IMR-90 (cell line): ENCODE results near the gene ADARB2.

Source experiments
- CEBPB ChIP-seq: IDR thresholded peaks from 2 replicates; pipeline ENCODE4 v1.6.1; 2012; ENCODE audit warnings: low read depth, low read length, improper control_type of control experiment
- FOS ChIP-seq: fragments of 150-350 bp; IDR thresholded peaks from 2 replicates; pipeline ENCODE4 v1.6.1; 2016; ENCODE audit warnings: low read depth, low read length
- MAFK ChIP-seq: IDR thresholded peaks from 2 replicates; pipeline ENCODE4 v1.6.1; 2012; ENCODE audit warnings: low read depth, low read length, improper control_type of control experiment
- MXI1 ChIP-seq: IDR thresholded peaks from 2 replicates; pipeline ENCODE4 v1.6.1; 2012; ENCODE audit warnings: low read depth, mild to moderate bottlenecking, low read length, moderate library complexity, borderline replicate concordance
- NFE2L2 ChIP-seq: fragments of 150-350 bp; IDR thresholded peaks from 2 replicates; pipeline ENCODE4 v1.6.1; 2016; ENCODE audit warnings: low read depth, mild to moderate bottlenecking, low read length
- POLR2A ChIP-seq: IDR thresholded peaks from 2 replicates; pipeline ENCODE4 v1.6.1; 2012; ENCODE audit warnings: mild to moderate bottlenecking, low read depth, low read length
- RAD21 ChIP-seq: IDR thresholded peaks from 2 replicates; pipeline ENCODE4 v1.6.1; 2012; ENCODE audit warnings: low read length, improper control_type of control experiment
- SMC3 ChIP-seq: fragments of 150-350 bp; IDR thresholded peaks from 2 replicates; pipeline ENCODE4 v1.6.1; 2016; ENCODE audit warnings: low read depth, mild to moderate bottlenecking, antibody characterized with exemption, low read length, moderate library complexity
- TF ChIP-seq, protein P1 (sequence below): conservative IDR thresholded peaks from 2 replicates; pipeline ENCODE4 v1.5.1; 2012; ENCODE audit warnings: mild to moderate bottlenecking, low read depth, low read length, improper control_type of control experiment

DNA sequence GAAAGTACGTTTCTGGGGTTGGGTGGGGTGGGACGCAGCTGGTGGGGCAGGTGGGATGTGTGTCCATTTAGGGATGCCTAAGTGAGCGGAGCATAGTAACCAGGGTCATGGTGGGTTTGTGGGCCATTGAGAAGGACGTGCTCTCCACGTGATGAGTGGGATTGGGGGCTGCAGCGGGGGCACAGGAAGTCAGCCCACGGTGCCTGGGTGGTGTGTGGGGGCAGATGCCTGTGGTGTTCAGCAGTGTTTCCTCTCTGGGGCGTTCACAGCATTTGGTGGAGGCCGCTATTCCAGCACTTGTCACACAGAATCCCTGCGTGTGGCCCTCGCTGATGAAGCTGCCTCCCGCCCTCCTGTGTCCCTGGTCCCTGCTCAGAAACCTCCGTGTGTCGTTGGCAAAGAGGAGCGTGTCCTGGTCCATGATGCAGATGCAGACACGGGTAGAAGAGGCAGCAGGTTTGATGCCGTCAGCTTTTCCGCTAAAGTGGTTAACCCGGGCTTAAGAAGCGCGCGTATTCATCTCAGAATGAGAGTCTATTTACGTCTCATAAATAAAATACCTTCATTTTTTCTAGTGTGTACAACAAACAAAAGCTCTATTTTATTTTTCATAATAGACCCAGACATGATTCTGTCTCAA, 274.2 kb downstream of the ADARB2 start:
- TF ChIP-seq, protein P1, sequence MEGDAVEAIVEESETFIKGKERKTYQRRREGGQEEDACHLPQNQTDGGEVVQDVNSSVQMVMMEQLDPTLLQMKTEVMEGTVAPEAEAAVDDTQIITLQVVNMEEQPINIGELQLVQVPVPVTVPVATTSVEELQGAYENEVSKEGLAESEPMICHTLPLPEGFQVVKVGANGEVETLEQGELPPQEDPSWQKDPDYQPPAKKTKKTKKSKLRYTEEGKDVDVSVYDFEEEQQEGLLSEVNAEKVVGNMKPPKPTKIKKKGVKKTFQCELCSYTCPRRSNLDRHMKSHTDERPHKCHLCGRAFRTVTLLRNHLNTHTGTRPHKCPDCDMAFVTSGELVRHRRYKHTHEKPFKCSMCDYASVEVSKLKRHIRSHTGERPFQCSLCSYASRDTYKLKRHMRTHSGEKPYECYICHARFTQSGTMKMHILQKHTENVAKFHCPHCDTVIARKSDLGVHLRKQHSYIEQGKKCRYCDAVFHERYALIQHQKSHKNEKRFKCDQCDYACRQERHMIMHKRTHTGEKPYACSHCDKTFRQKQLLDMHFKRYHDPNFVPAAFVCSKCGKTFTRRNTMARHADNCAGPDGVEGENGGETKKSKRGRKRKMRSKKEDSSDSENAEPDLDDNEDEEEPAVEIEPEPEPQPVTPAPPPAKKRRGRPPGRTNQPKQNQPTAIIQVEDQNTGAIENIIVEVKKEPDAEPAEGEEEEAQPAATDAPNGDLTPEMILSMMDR: no peak
- TF ChIP-seq FOS (no peak), POLR2A (no peak), RAD21 (no peak), SMC3 (no peak), CEBPB (no peak), NFE2L2 (no peak), MXI1 (no peak), MAFK (no peak)
